K562 (cell line): Measurements from ENCODE around the gene ZSCAN1. TPM values are rescaled to one million over a fixed set of nuclear protein-coding genes. Genes with fewer than 3 reads are reported as not detected.

Experiments used
- ATAC-seq: fragments of 200-7000 bp; cut with Tn5 transposase; 3 replicates; pipeline ENCODE4 v1.9.1; 2020; ENCODE audit warnings: moderate library complexity
- BruUV-seq: library from RNA; stranded (reverse); fragments of 400-500 nt; replicated peaks from 2 replicates; lab custom pipeline; 2021; lab: Mats Ljungman, UMichigan
- CTCF ChIA-PET: fragments of 300-600 bp; formaldehyde crosslinking; extraction: SDS; loops from one replicate; lab custom pipeline; 2021; ENCODE audit warnings: low intra/inter-chr PET ratio; lab: Yijun Ruan, JAX
- POLR2A ChIA-PET: fragments of 300-600, 350-650 bp; sonication (Branson Sonifier 250); formaldehyde crosslinking; extraction: SDS; loops from one replicate; lab custom pipeline; 2021; ENCODE audit warnings: antibody characterized with exemption, inconsistent platforms; lab: Yijun Ruan, JAX
- DNase-seq, 4 experiments: peaks; one replicate each; pipeline versions ENCODE4 v3.0.0 to v3.0.0-alpha.2; 2011 to 2018; ENCODE audit warnings: low spot score in 3 of 4, mixed read lengths in 3 of 4; ENCODE audit errors: extremely low read depth in 1 of 4
- FAIRE-seq: peaks from 2 replicates; lab custom pipeline; 2011; peaks lifted over from hg19 to GRCh38; lab: Jason Lieb, UNC
- H2AFZ ChIP-seq: 2 replicates; pipeline ENCODE4 v1.6.0; 2011; ENCODE audit warnings: low read depth, low read length, control low read depth, inconsistent platforms
- H3K27ac ChIP-seq: fragments of 200-600 bp; 3 replicates; pipeline ENCODE4 v1.8.0; 2011; ENCODE audit warnings: low read depth, mild to moderate bottlenecking, control low read depth, inconsistent platforms, low read length, moderate library complexity, mixed read lengths; ENCODE audit errors: extremely low read depth
- H3K27me3 ChIP-seq, 2 experiments: fragments of 300-600 bp in 1 of 2; 2 replicates in 1 of 2; 3 replicates in 1 of 2; pipeline versions ENCODE4 v1.6.0 to v1.8.0; 2011; ENCODE audit warnings: inconsistent platforms in 2 of 2, low read length in 2 of 2, mild to moderate bottlenecking in 1 of 2, mixed read lengths in 1 of 2, moderate library complexity in 1 of 2; ENCODE audit not compliant: control insufficient read depth in 2 of 2, insufficient read depth in 2 of 2
- H3K36me3 ChIP-seq: fragments of 300-600 bp; 3 replicates; pipeline ENCODE4 v1.8.0; 2011; ENCODE audit warnings: mild to moderate bottlenecking, low read length, inconsistent platforms; ENCODE audit not compliant: control insufficient read depth, insufficient read depth
- H3K4me1 ChIP-seq, 2 experiments: fragments of 200-600 bp in 1 of 2; replicated peaks in 1 of 2; 2 replicates in 1 of 2; 3 replicates in 1 of 2; pipeline versions ENCODE4 v1.5.1 to v1.8.0; 2011; ENCODE audit warnings: inconsistent platforms in 2 of 2, low read length in 2 of 2, mild to moderate bottlenecking in 1 of 2, mixed read lengths in 1 of 2, moderate library complexity in 1 of 2; ENCODE audit not compliant: control insufficient read depth in 2 of 2, insufficient read depth in 2 of 2
- H3K4me2 ChIP-seq: 2 replicates; pipeline ENCODE4 v1.6.1; 2011; ENCODE audit warnings: low read length, control low read depth, inconsistent platforms, mixed read lengths; ENCODE audit not compliant: insufficient read depth
- H3K4me3 ChIP-seq: fragments of 200-600 bp; sonication (generic), shearing (Covaris generic); 2 replicates; pipeline ENCODE4 v1.5.1; 2016; ENCODE audit warnings: control low read depth, inconsistent platforms
- H3K79me2 ChIP-seq: fragments of 200-600 bp; 3 replicates; pipeline ENCODE4 v1.8.0; 2011; ENCODE audit warnings: low read length, inconsistent platforms; ENCODE audit not compliant: control insufficient read depth, insufficient read depth
- H3K9ac ChIP-seq, 2 experiments: 2 replicates each; pipeline versions ENCODE4 v1.6.0 to v1.6.1; 2011; ENCODE audit warnings: low read depth in 2 of 2, low read length in 2 of 2, control low read depth in 1 of 2, inconsistent platforms in 1 of 2, mild to moderate bottlenecking in 1 of 2, mixed read lengths in 1 of 2; ENCODE audit not compliant: insufficient read depth in 1 of 2
- H3K9me1 ChIP-seq: one replicate; pipeline ENCODE4 v1.6.0; 2011; ENCODE audit warnings: inconsistent platforms, mild to moderate bottlenecking, low read length, moderate library complexity; ENCODE audit not compliant: control insufficient read depth, insufficient read depth
- H3K9me3 ChIP-seq: replicated peaks from 2 replicates; pipeline ENCODE4 v1.5.1; 2011; ENCODE audit warnings: low read depth, low read length, inconsistent platforms; ENCODE audit not compliant: control insufficient read depth, insufficient read depth
- H4K20me1 ChIP-seq: replicated peaks from 2 replicates; pipeline ENCODE4 v1.6.1; 2011; ENCODE audit warnings: low read length, inconsistent platforms, mixed read lengths; ENCODE audit not compliant: control insufficient read depth, insufficient read depth
- EZH2 ChIP-seq: IDR thresholded peaks from 2 replicates; pipeline ENCODE4 v1.6.1; 2012; ENCODE audit warnings: low read depth, mild to moderate bottlenecking, inconsistent platforms, low read length, borderline replicate concordance
- KLF13 ChIP-seq: fragments of 450-650 bp; IDR thresholded peaks from 2 replicates; pipeline ENCODE4 v1.6.1; 2016; ENCODE audit warnings: missing genetic modification characterization, low read depth, mild to moderate bottlenecking, missing compliant biosample characterization, moderate library complexity, borderline replicate concordance
- L3MBTL2 ChIP-seq: fragments of 450-650 bp; IDR thresholded peaks from 2 replicates; pipeline ENCODE4 v1.6.1; 2016; ENCODE audit warnings: mild to moderate bottlenecking, moderate library complexity
- NFIC ChIP-seq: fragments of 450-650 bp; IDR thresholded peaks from 2 replicates; pipeline ENCODE4 v1.6.1; 2017; ENCODE audit warnings: mild to moderate bottlenecking, inconsistent platforms
- OTX1 ChIP-seq: fragments of 450-650 bp; formaldehyde crosslinking; IDR thresholded peaks from 2 replicates; pipeline ENCODE4 v1.4.0; 2022; ENCODE audit warnings: mild to moderate bottlenecking
- TFAM ChIP-seq: fragments of 250-450 bp; sonication (Bioruptor Pico); conservative IDR thresholded peaks from 2 replicates; pipeline ENCODE4 v1.5.0; 2021; ENCODE audit warnings: mild to moderate bottlenecking, moderate library complexity
- TSC22D4 ChIP-seq: fragments of 450-650 bp; IDR thresholded peaks from 2 replicates; pipeline ENCODE4 v1.6.1; 2016; ENCODE audit warnings: missing genetic modification characterization, missing biosample characterization, control low read depth
- WGBS: fragments of 100-300 bp; shearing (Covaris generic); methylation state at CpG from one replicate; pipeline ENCODE4 v1.1.6; 2016; ENCODE audit warnings: low coverage, mixed read lengths; ENCODE audit not compliant: insufficient coverage; ENCODE audit errors: missing lambda C conversion rate; 5-methylcytosine and 5-hydroxymethylcytosine counted together
- in situ Hi-C: fragments of 300-500 bp; cut with MboI; formaldehyde crosslinking; loops from 4 replicates; pipeline ENCODE4 v1.15.0; 2018; ENCODE audit warnings: inconsistent platforms, mixed read lengths
- intact Hi-C: fragments of 100-400 bp; cut with micrococcal nuclease; formaldehyde crosslinking; loops from 2 replicates; pipeline ENCODE4 v1.14.2; 2022
- polyA plus RNA-seq, 8 experiments: library from polyadenylated mRNA; depleted of rRNA in 4 of 8; stranded (reverse) in 5 of 8; unstranded in 3 of 8; fragments of >200 nt; fragmentation: Nextera tagmentation in 2 of 8; fragmentation: Illumina TruSeq in 1 of 8; extraction: Ambion mirVana in 2 of 8; extraction: Trizol in 1 of 8; gene quantifications; 2 replicates each; pipeline versions ENCODE4 v1.2.1 to v1.2.3, GENCODE V29; 2011 to 2014; ENCODE audit warnings: inconsistent platforms in 1 of 8, missing spikeins in 1 of 8
- total RNA-seq, 7 experiments: library from RNA; depleted of rRNA in 6 of 7; stranded (reverse); fragments of >200 nt in 6 of 7; fragmentation: Illumina TruSeq in 2 of 7; extraction: Trizol in 2 of 7; gene quantifications; 2 replicates each; pipeline versions ENCODE4 v1.2.1 to v1.2.3, GENCODE V29; 2011 to 2021; ENCODE audit warnings: low replicate concordance in 1 of 7

The ZSCAN1 gene
- total and polyA plus RNA-seq, 9 of the 15 experiments (the other 6 are each of a cell fraction or from before 2014, with no cell fraction given), result not detected

DNA sequence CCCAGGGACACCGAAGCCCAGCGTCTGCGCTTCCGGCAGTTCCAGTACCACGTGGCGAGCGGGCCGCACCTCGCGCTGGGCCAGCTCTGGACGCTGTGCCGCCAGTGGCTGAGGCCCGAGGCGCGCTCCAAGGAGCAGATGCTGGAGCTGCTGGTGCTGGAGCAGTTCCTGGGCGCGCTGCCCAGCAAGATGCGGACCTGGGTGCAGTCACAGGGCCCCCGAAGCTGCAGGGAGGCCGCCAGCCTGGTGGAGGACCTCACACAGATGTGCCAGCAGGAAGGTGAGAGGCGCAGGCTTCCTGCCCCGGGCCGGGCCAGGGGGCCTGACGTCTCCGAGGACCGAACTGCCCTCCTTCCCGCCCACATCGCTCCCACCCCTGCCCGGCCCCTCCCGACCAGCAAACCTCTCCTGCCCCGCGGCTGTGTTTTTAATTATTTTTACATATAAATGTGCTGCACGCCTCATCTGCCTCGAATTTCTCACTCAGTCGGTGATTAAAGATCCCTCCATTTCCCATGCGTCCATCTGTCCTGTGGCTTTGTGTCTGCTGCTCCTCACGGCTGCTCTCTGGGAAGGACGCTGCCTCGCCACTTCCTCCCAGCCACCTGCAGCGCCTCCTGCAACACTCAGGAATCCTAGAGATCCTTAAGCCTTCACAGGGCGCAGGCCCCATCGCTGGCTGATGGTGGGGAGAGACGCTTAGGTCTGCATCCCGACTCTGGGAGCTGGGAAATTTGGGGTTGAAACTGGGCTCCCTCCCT lies 4.3 kb downstream of the ZSCAN1 start:
- ChIA-PET POLR2A (interaction anchor here (0.6 kb wide), 1 partner anchor 9 kb away, joined by 3 read pairs; no protein-coding TSS in a partner anchor), CTCF (no interaction called here)
- no peaks in the 10 kb centered on the region for H3K36me3 ChIP-seq
- no peak overlapping the region for H3K4me2 ChIP-seq
- DNase-seq (no peak), ATAC-seq (no peak), FAIRE-seq (no peak)
- no peaks in the 10 kb centered on the region for H3K27me3 ChIP-seq
- no peaks in the 10 kb centered on the region for H3K79me2 ChIP-seq
- in situ Hi-C loops, result no loop called here
- no peak overlapping the region for H3K9ac ChIP-seq
- intact Hi-C loops, result no loop called here
- no peak overlapping the region for H2AFZ ChIP-seq
- no peaks in the 10 kb centered on the region for H3K9me3 ChIP-seq
- no peaks in the 10 kb centered on the region for H3K9me1 ChIP-seq
- no TSS peak for BruUV-seq
- no peak overlapping the region for H3K4me3 ChIP-seq
- TF ChIP-seq TSC22D4 (tag) (no peak), TFAM (CRISPR knock-in tag) (no peak), OTX1 (no peak), KLF13 (tag) (no peak), L3MBTL2 (peak; percentile 16; the same call in 1 of the 2 replicates), EZH2 (no peak), NFIC (peak; percentile 61; the same call in 1 of the 2 replicates)
- 1% methylated on average over 35 of the region's 44 CpGs for WGBS
- no peaks in the 10 kb centered on the region for H4K20me1 ChIP-seq
- peaks cover 0 to 5% of the 10 kb centered on the region in 2 experiments; a peak in 1 of 5 replicates for H3K4me1 ChIP-seq
- H3K27ac ChIP-seq, result no peak overlapping the region
